ENCODE measurements around the gene GRK6. TPM values are rescaled to one million over a fixed set of nuclear protein-coding genes. Genes with fewer than 3 reads are reported as not detected.
A peak's percentile ranks its signal among the peaks of the same experiment; 100 is the strongest.

The GRK6 gene
- polyA plus RNA-seq, 1 experiment: 16.4 TPM

DNA sequence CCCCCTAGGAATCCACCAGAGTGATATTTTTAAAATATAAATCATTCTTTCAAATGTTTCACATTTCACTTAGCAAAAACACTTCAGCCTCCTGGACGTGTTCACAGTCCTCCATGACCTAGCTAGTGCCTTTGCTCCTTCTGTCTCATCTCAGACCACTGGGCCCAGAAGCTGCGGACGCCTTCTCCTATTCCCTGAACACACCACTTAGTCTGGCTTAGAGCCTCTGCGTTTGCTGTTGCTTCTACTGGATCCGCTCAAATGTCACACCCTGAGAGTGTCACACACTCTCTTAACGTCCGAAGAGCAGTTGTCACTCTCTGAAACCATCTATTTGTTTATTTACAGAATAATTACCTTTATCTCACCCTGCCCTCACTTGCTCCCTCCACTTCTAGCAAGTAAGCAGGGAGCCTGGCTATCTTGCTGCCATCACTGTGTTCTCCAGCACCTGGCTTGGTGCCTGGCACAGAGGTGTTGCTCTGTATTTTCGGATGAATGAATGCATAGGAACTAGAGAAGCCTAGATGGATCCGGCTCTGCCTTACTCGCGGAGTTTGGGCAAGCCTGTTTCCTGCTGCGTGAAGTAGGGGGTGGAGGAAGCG lies 1.2 kb upstream of the GRK6 start:
- TF ChIP-seq, protein P1, sequence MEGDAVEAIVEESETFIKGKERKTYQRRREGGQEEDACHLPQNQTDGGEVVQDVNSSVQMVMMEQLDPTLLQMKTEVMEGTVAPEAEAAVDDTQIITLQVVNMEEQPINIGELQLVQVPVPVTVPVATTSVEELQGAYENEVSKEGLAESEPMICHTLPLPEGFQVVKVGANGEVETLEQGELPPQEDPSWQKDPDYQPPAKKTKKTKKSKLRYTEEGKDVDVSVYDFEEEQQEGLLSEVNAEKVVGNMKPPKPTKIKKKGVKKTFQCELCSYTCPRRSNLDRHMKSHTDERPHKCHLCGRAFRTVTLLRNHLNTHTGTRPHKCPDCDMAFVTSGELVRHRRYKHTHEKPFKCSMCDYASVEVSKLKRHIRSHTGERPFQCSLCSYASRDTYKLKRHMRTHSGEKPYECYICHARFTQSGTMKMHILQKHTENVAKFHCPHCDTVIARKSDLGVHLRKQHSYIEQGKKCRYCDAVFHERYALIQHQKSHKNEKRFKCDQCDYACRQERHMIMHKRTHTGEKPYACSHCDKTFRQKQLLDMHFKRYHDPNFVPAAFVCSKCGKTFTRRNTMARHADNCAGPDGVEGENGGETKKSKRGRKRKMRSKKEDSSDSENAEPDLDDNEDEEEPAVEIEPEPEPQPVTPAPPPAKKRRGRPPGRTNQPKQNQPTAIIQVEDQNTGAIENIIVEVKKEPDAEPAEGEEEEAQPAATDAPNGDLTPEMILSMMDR (IDR thresholded peaks at IDR 0.05; ENCODE audit: low read depth, low read length): no peak
- no peaks in the 10 kb centered on the region for H3K9me3 ChIP-seq (ENCODE audit: control insufficient read depth, insufficient read depth, low read length)
- POLR2A ChIA-PET: interaction anchor here (0.9 to 2.1 kb wide), 2 partner anchors 22 to 46 kb away, joined by 3 to 26 read pairs; no protein-coding TSS in a partner anchor
- no peak for DNase-seq (ENCODE audit: low read depth, low spot score)
- no peaks in the 10 kb centered on the region for H3K27me3 ChIP-seq (ENCODE audit: control insufficient read depth, insufficient read depth, low read length)
- CTCF ChIA-PET: interaction anchor here (1.5 to 4.2 kb wide), 2 partner anchors 21 to 27 kb away, joined by 4 to 24 read pairs; no protein-coding TSS in a partner anchor
- H3K27ac ChIP-seq (ENCODE audit: low read depth, low read length): peak overlapping the region; percentile 96
- peak overlapping the region; percentile 70 for H3K4me3 ChIP-seq (ENCODE audit: low read depth, low read length)

DNA sequence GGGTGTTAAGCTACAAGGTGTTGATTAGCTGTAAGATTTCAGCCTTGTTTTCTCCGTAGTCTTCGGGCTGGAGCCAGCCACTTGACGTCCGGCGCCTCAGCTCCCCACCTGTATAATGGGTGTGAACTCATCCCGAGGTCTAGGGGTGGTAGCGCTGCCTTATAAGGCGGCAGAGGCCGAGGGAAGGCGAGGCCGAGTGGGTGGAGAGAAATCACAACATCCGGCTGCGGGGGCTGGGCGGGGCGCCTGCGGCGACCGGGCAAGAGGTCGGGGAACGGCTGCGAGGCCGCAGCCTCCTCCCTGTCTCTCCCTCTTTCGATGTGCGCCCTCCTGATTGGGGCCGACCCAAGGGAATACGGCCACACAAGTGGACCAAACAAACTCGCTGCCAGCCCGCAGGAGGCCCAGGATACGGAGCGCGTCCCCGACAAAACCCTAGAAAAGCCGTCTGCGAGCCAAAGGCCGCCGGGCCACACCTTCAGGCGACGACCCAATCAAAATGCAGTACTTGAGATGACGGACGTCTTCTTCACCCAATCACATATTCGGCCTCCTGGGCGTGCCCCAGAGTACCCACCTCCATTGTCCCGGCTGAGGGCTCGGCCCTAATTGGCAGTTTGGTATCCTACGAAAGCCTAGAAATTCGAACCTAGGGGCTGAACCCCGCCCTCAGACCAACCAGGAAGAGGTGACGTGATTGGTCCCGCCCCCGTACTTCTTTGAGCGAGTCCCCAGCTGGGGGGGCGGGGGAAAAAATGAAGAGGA lies 493 bp upstream of the GRK6 start:
- TF ChIP-seq, protein P1 (IDR thresholded peaks at IDR 0.05; ENCODE audit: low read depth, low read length): no peak
- peak; percentile 100 for DNase-seq (ENCODE audit: low read depth, low spot score)
- Histone ChIP-seq H3K4me3 (ENCODE audit: low read depth, low read length) (peak overlapping the region; percentile 70), H3K9me3 (ENCODE audit: control insufficient read depth, insufficient read depth, low read length) (no peaks in the 10 kb centered on the region), H3K27ac (ENCODE audit: low read depth, low read length) (peak overlapping the region; percentile 96), H3K27me3 (ENCODE audit: control insufficient read depth, insufficient read depth, low read length) (no peaks in the 10 kb centered on the region)
- CTCF ChIA-PET: interaction anchor here (0.5 to 4.2 kb wide), 6 partner anchors 13 to 238 kb away, joined by 3 to 26 read pairs (median 4); no protein-coding TSS in a partner anchor
- POLR2A ChIA-PET: interaction anchor here (0.5 to 2.4 kb wide), 17 partner anchors 10 to 292 kb away, joined by 3 to 26 read pairs (median 4); partner anchors contain the start of genes LMAN2, PDLIM7 and PRR7

DNA sequence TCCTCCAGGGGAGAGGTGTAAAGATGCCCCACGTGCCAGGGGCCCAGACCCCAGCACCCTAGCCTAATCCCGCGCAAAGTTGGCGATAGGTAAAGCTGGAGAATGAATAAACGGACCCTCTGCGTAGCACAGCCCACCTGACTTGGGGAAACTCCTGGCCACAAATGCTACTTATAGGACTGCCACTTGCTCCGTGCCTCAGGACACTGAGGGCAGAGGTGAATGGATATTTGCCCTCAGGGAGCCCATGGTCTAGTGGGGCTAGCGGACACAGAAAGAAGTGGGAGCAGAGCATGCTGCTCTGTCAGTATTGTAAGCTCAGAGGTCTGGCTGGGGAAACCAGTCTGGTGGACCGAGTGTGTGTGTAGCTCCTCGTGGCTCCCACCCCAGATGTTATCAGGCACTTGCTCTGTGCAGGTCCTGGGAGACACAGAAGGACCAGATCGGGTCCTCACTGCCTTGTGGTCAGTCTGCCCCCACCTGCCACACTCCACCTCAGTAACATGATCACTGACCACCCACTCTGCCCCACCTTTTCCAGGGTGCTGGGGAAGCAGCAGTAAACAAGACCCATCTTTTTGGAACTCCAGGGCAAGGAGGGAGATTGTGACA lies 841 bp downstream of the GRK6 start:
- POLR2A ChIA-PET: interaction anchor here (0.8 to 2.4 kb wide), 9 partner anchors 8 to 76 kb away, joined by 3 to 26 read pairs (median 7); partner anchors contain the start of genes LMAN2 and PRR7
- no peak for DNase-seq (ENCODE audit: low read depth, low spot score)
- CTCF ChIA-PET: interaction anchor here (0.6 to 4.2 kb wide), 5 partner anchors 23 to 808 kb away, joined by 3 to 26 read pairs (median 8); no protein-coding TSS in a partner anchor

DNA sequence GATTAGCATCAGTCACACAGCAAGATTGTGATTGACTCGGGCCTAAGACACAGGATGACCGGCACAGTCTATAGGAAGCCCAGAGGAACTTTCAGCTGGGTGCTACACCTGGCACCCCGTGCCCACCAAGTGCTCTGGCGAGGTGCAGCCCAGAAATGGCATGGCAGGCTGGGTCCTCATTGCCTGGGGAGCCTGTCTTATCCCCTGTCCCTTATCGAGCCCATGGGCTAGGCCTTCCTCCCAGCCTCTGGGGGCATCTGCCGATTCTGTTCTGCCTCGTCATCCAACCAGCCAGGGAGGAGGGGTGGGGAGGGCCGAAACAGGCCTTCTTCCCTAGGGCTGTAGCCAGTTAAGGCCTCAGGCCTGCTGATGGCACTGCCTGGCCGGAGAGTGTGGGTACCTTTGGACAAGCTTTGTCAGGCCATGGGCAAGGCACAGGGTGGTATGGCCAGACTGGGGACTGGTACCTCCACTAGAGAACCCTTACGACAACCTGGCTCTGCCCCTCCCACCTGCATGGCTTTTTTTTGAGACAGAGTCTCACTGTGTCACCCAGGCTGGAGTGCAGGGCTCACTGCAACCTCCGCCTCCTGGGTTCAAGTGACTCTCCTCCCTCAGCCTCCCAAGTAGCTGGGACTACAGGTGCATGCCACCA lies 1.6 kb downstream of the GRK6 start:
- peak overlapping the region; percentile 76 for H3K4me3 ChIP-seq (ENCODE audit: low read depth, low read length)
- CTCF ChIA-PET: interaction anchor here (0.6 to 4.2 kb wide), 6 partner anchors 16 to 809 kb away, joined by 3 to 26 read pairs (median 6); no protein-coding TSS in a partner anchor
- POLR2A ChIA-PET: interaction anchor here (0.6 to 2.4 kb wide), 3 partner anchors 12 to 18 kb away, joined by 3 to 15 read pairs (median 12); partner anchors contain the start of gene PRR7
- no peaks in the 10 kb centered on the region for H3K9me3 ChIP-seq (ENCODE audit: control insufficient read depth, insufficient read depth, low read length)
- no peaks in the 10 kb centered on the region for H3K27me3 ChIP-seq (ENCODE audit: control insufficient read depth, insufficient read depth, low read length)
- no peak for DNase-seq (ENCODE audit: low read depth, low spot score)
- TF ChIP-seq, protein P1 (IDR thresholded peaks at IDR 0.05; ENCODE audit: low read depth, low read length): no peak
- H3K27ac ChIP-seq (ENCODE audit: low read depth, low read length): no peak overlapping the region

More for the DNA sequence above, 841 bp downstream of the GRK6 start:
- no peaks in the 10 kb centered on the region for H3K27me3 ChIP-seq (ENCODE audit: control insufficient read depth, insufficient read depth, low read length)
- H3K27ac ChIP-seq (ENCODE audit: low read depth, low read length): peak overlapping the region; percentile 47
- peak overlapping the region; percentile 76 for H3K4me3 ChIP-seq (ENCODE audit: low read depth, low read length)
- no peaks in the 10 kb centered on the region for H3K9me3 ChIP-seq (ENCODE audit: control insufficient read depth, insufficient read depth, low read length)
- TF ChIP-seq, protein P1 (IDR thresholded peaks at IDR 0.05; ENCODE audit: low read depth, low read length): no peak
